ENCODE measurements around the gene CRYZ.
"Not testable (repeated sequence)": the region's sequence is repeated elsewhere in the genome, so short reads cannot be mapped to it uniquely, and the experiment has no call there.

CRYZ gene

GRCh38 chr1:74755475-74755874 is 22.6 kb upstream of the CRYZ start:
- no peak for DNase-seq
- Histone ChIP-seq H3K9me3 (ENCODE audit: severe bottlenecking) (no peaks in the 10 kb centered on the region), H3K27me3 (ENCODE audit: insufficient read depth, low read depth, severe bottlenecking) (no peaks in the 10 kb centered on the region), H3K27ac (no peak overlapping the region), H3K36me3 (peaks cover 26% of the 10 kb centered on the region), H3K4me3 (ENCODE audit: low read depth, low read length) (no peak overlapping the region)
- no peak for TF ChIP-seq CTCF (IDR thresholded peaks at IDR 0.05; ENCODE audit: low read depth, low read length)

- no peak for DNase-seq
- no peak overlapping the region for H3K27ac ChIP-seq
- peaks cover 21% of the 10 kb centered on the region for H3K36me3 ChIP-seq
- no peak for TF ChIP-seq CTCF (IDR thresholded peaks at IDR 0.05; ENCODE audit: low read depth, low read length)
- no peak overlapping the region for H3K4me3 ChIP-seq (ENCODE audit: low read depth, low read length)
- no peaks in the 10 kb centered on the region for H3K9me3 ChIP-seq (ENCODE audit: severe bottlenecking)
- no peaks in the 10 kb centered on the region for H3K27me3 ChIP-seq (ENCODE audit: insufficient read depth, low read depth, severe bottlenecking)
These were observed 20.3 kb upstream of the CRYZ start for GRCh38 chr1:74753104-74753503.

GRCh38 chr1:74748960-74749359 is 16.1 kb upstream of the CRYZ start:
- TF ChIP-seq CTCF (IDR thresholded peaks at IDR 0.05; ENCODE audit: low read depth, low read length): no peak
- Histone ChIP-seq H3K9me3 (ENCODE audit: severe bottlenecking) (no peaks in the 10 kb centered on the region), H3K36me3 (peaks cover 16% of the 10 kb centered on the region), H3K27me3 (ENCODE audit: insufficient read depth, low read depth, severe bottlenecking) (no peaks in the 10 kb centered on the region), H3K4me3 (ENCODE audit: low read depth, low read length) (no peak overlapping the region), H3K27ac (no peak overlapping the region)
- no peak for DNase-seq

GRCh38 chr1:74745247-74745646 is 12.4 kb upstream of the CRYZ start:
- H3K4me3 ChIP-seq (ENCODE audit: low read depth, low read length); H3K27ac ChIP-seq; H3K9me3 ChIP-seq (ENCODE audit: severe bottlenecking); H3K36me3 ChIP-seq; H3K27me3 ChIP-seq (ENCODE audit: insufficient read depth, low read depth, severe bottlenecking); DNase-seq: not testable (repeated sequence)

GRCh38 chr1:74740307-74740980 is 7.6 kb upstream of the CRYZ start:
- not testable (repeated sequence) for H3K4me3 ChIP-seq (ENCODE audit: low read depth, low read length); H3K9me3 ChIP-seq (ENCODE audit: severe bottlenecking); H3K27me3 ChIP-seq (ENCODE audit: insufficient read depth, low read depth, severe bottlenecking); H3K27ac ChIP-seq; DNase-seq
- H3K36me3 ChIP-seq: peaks cover 18% of the 10 kb centered on the region

- Histone ChIP-seq H3K4me3 (ENCODE audit: low read depth, low read length) (no peak overlapping the region), H3K36me3 (peaks cover 23% of the 10 kb centered on the region), H3K27ac (no peak overlapping the region), H3K9me3 (ENCODE audit: severe bottlenecking) (peaks cover 2% of the 10 kb centered on the region), H3K27me3 (ENCODE audit: insufficient read depth, low read depth, severe bottlenecking) (no peaks in the 10 kb centered on the region)
- no peak for TF ChIP-seq CTCF (IDR thresholded peaks at IDR 0.05; ENCODE audit: low read depth, low read length)
- no peak for DNase-seq
These were observed 4.5 kb upstream of the CRYZ start for GRCh38 chr1:74737333-74737732.
